ENCODE data around the gene KBTBD12. TPM values are rescaled to one million over a fixed set of nuclear protein-coding genes. Genes with fewer than 3 reads are reported as not detected.
A peak's percentile ranks its signal among the peaks of the same experiment; 100 is the strongest.
"Not testable (repeated sequence)": the region's sequence is repeated elsewhere in the genome, so short reads cannot be mapped to it uniquely, and the experiment has no call there.

KBTBD12 gene, protein sequence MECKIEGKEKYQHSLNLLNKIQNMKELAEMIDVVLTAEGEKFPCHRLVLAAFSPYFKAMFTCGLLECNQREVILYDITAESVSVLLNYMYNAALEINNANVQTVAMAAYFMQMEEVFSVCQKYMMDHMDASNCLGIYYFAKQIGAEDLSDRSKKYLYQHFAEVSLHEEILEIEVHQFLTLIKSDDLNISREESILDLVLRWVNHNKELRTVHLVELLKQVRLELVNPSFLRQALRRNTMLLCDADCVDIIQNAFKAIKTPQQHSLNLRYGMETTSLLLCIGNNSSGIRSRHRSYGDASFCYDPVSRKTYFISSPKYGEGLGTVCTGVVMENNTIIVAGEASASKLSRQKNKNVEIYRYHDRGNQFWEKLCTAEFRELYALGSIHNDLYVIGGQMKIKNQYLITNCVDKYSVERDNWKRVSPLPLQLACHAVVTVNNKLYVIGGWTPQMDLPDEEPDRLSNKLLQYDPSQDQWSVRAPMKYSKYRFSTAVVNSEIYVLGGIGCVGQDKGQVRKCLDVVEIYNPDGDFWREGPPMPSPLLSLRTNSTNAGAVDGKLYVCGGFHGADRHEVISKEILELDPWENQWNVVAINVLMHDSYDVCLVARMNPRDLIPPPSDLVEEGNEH
- total RNA-seq: not detected

DNA sequence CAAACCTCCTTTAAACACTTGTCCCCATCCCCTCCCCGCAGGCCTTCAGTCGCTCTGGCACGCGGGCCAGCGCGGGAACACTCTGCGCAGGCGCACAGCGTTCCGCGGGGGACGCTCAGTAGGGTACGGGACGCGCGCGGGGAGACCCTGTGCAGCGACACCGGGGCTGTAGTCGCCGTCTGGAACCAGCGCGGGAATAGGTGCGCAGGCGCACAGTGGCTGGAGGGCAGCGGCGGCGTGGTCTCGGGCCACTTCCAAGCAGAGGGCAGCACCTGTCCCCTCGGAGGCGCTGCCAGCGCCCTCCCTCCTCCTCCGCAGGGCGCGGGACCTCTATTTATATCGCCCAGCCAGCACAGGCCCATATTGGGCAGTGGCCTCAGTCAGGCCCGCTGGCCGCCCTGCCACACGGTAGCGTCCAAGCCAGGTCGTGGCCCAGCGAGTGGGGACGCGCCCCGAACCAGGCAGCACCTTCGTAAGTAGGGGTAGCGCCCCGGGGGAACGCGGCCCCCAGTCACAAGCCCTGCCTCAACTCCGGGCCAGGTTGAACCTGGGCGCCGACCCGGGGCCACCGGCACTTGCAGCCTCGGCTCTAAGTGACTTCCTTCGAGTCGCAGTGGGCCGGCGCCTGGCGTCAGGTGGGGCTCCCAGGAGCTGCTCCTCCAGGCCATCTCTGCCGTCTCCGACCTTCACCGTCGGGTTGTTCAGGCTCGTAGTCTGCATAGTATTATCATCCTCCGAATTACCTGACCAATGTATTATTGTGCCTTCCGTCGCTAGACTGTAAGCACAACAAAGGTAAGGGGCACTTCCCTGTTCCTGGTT lies at the start of gene KBTBD12:
Gene KBTBD12, plus strand, starts transcription at position 118 of the 822 bp plus-strand sequence. CDS start 7,830 bp downstream, outside the sequence.
- DNase-seq (peak in 1 of 2 donors; percentile 4), ATAC-seq (replicated peaks in 1 of 2) (no peak)
- Mint-ChIP-seq H3K27ac (no peak within 1 kb of the TSS), H3K4me3 (peak within 1 kb of the TSS; percentile 10 to 44), H3K27me3 (ENCODE audit: low read depth) (peaks cover 46% of the 10 kb centered on the region), H3K9me3 (peaks cover 1 to 3% of the 10 kb centered on the region in 2 donors), H3K4me1 (ENCODE audit: low read depth) (no peaks in the 10 kb centered on the region), H3K36me3 (ENCODE audit: insufficient read depth in 2 of 2) (no peaks in the 10 kb centered on the region)

GRCh38 chr3:127865941-127866340 lies 49.1 kb upstream of the KBTBD12 start:
- Mint-ChIP-seq H3K4me1 (ENCODE audit: low read depth) (no peaks in the 10 kb centered on the region), H3K27ac (no peak overlapping the region), H3K9me3 (no peaks in the 10 kb centered on the region), H3K36me3 (ENCODE audit: insufficient read depth in 2 of 2) (no peaks in the 10 kb centered on the region), H3K27me3 (ENCODE audit: low read depth) (no peaks in the 10 kb centered on the region), H3K4me3 (no peak overlapping the region)
- DNase-seq: no peak
- ATAC-seq (replicated peaks in 1 of 2): peak in 1 of 2 donors; percentile 54

DNA sequence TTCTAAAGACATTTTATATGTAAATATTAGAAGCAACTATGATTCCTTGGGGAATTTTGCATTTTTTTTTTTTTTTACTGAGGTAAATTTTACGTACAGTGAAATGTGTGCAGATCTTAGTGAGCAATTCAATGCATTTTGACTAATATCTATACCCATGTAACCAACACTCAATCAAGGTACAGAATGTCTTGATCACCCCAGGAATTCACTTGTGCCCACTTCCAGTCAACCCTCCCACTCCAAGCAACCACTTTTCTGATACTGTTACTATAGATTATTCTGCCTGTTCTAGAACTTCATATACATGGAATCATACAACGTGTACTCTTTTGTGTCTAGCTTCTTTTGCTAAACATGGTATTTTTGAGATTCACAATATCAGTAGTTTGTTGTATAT lies 47.6 kb upstream of the KBTBD12 start:
- ATAC-seq (replicated peaks in 1 of 2): peak in 1 of 2 donors; percentile 51
- Mint-ChIP-seq H3K27ac (no peak overlapping the region), H3K4me3 (no peak overlapping the region)

GRCh38 chr3:127867986-127868385 lies 47.0 kb upstream of the KBTBD12 start:
- peak in 1 of 2 donors; percentile 45 for ATAC-seq (replicated peaks in 1 of 2)
- Mint-ChIP-seq H3K36me3 (ENCODE audit: insufficient read depth in 2 of 2) (no peaks in the 10 kb centered on the region), H3K27me3 (ENCODE audit: low read depth) (no peaks in the 10 kb centered on the region), H3K27ac (no peak overlapping the region), H3K9me3 (no peaks in the 10 kb centered on the region), H3K4me3 (no peak overlapping the region), H3K4me1 (ENCODE audit: low read depth) (no peaks in the 10 kb centered on the region)
- no peak for DNase-seq

More for the DNA sequence above, 47.6 kb upstream of the KBTBD12 start:
- DNase-seq: no peak
- Mint-ChIP-seq H3K9me3 (no peaks in the 10 kb centered on the region), H3K36me3 (ENCODE audit: insufficient read depth in 2 of 2) (no peaks in the 10 kb centered on the region), H3K4me1 (ENCODE audit: low read depth) (no peaks in the 10 kb centered on the region), H3K27me3 (ENCODE audit: low read depth) (no peaks in the 10 kb centered on the region)

GRCh38 chr3:127870156-127870555 lies 44.9 kb upstream of the KBTBD12 start:
- no peaks in the 10 kb centered on the region for H3K36me3 Mint-ChIP-seq (ENCODE audit: insufficient read depth in 2 of 2)
- ATAC-seq (replicated peaks in 1 of 2): no peak
- no peak overlapping the region for H3K27ac Mint-ChIP-seq
- H3K27me3 Mint-ChIP-seq (ENCODE audit: low read depth): no peaks in the 10 kb centered on the region
- H3K9me3 Mint-ChIP-seq: no peaks in the 10 kb centered on the region
- DNase-seq: no peak
- no peak overlapping the region for H3K4me3 Mint-ChIP-seq
- no peaks in the 10 kb centered on the region for H3K4me1 Mint-ChIP-seq (ENCODE audit: low read depth)

DNA sequence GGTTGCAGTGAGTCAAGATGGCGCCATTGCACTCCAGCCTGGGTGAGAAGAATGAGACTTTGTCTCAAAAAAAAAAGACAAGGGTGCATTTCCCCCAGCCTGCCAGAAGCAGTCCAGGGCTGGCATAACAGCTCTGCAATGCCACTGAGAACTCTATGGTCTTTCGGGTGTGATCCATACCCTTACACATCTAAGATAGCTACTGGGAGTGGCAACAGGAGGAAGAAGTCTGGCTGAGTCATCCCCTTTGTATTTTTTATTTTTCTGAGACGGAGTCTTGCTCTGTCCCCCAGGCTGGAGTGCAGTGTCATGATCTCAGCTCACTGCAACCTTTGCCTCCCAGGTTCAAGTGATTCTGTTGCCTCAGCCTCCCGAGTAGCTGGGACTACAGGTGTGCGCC lies 40.9 kb upstream of the KBTBD12 start:
- not testable (repeated sequence) for H3K4me1 Mint-ChIP-seq (ENCODE audit: low read depth); H3K4me3 Mint-ChIP-seq; ATAC-seq (replicated peaks in 1 of 2); H3K27me3 Mint-ChIP-seq (ENCODE audit: low read depth); DNase-seq; H3K27ac Mint-ChIP-seq; H3K36me3 Mint-ChIP-seq (ENCODE audit: insufficient read depth in 2 of 2); H3K9me3 Mint-ChIP-seq

GRCh38 chr3:127881586-127881985 lies 33.4 kb upstream of the KBTBD12 start:
- Mint-ChIP-seq H3K4me1 (ENCODE audit: low read depth) (no peaks in the 10 kb centered on the region), H3K9me3 (no peaks in the 10 kb centered on the region), H3K27me3 (ENCODE audit: low read depth) (peaks cover 7% of the 10 kb centered on the region), H3K27ac (no peak overlapping the region), H3K36me3 (ENCODE audit: insufficient read depth in 2 of 2) (no peaks in the 10 kb centered on the region), H3K4me3 (no peak overlapping the region)
- DNase-seq (no peak), ATAC-seq (replicated peaks in 1 of 2) (no peak)

- H3K4me3 Mint-ChIP-seq: no peak overlapping the region
- no peak overlapping the region for H3K27ac Mint-ChIP-seq
- no peaks in the 10 kb centered on the region for H3K9me3 Mint-ChIP-seq
- no peaks in the 10 kb centered on the region for H3K4me1 Mint-ChIP-seq (ENCODE audit: low read depth)
- ATAC-seq (replicated peaks in 1 of 2): no peak
- no peaks in the 10 kb centered on the region for H3K36me3 Mint-ChIP-seq (ENCODE audit: insufficient read depth in 2 of 2)
- no peak for DNase-seq
- peaks cover 7% of the 10 kb centered on the region for H3K27me3 Mint-ChIP-seq (ENCODE audit: low read depth)
These were observed 31.0 kb upstream of the KBTBD12 start for GRCh38 chr3:127884041-127884440.

- Mint-ChIP-seq H3K9me3 (peaks cover 7 to 9% of the 10 kb centered on the region in 2 donors), H3K27me3 (ENCODE audit: low read depth) (peaks cover 7% of the 10 kb centered on the region), H3K4me3 (no peak overlapping the region), H3K27ac (no peak overlapping the region), H3K4me1 (ENCODE audit: low read depth) (peaks cover 8% of the 10 kb centered on the region), H3K36me3 (ENCODE audit: insufficient read depth in 2 of 2) (peaks cover 8 to 10% of the 10 kb centered on the region in 2 donors)
- no peak for ATAC-seq (replicated peaks in 1 of 2)
- no peak for DNase-seq
These were observed 28.6 kb upstream of the KBTBD12 start for GRCh38 chr3:127886231-127886955.

- Mint-ChIP-seq H3K27me3 (ENCODE audit: low read depth) (peaks cover 7% of the 10 kb centered on the region), H3K4me1 (ENCODE audit: low read depth) (peaks cover 8% of the 10 kb centered on the region)
These were observed 28.1 kb upstream of the KBTBD12 start for GRCh38 chr3:127886956-127887231.

GRCh38 chr3:127887321-127887720 lies 27.7 kb upstream of the KBTBD12 start:
- H3K4me3 Mint-ChIP-seq: no peak overlapping the region
- peaks cover 8 to 15% of the 10 kb centered on the region in 2 donors for H3K9me3 Mint-ChIP-seq
- H3K27ac Mint-ChIP-seq: no peak overlapping the region
- DNase-seq (no peak), ATAC-seq (replicated peaks in 1 of 2) (no peak)
- H3K27me3 Mint-ChIP-seq (ENCODE audit: low read depth): peaks cover 7% of the 10 kb centered on the region
- peaks cover 11 to 13% of the 10 kb centered on the region in 2 donors for H3K36me3 Mint-ChIP-seq (ENCODE audit: insufficient read depth in 2 of 2)
- peaks cover 8% of the 10 kb centered on the region for H3K4me1 Mint-ChIP-seq (ENCODE audit: low read depth)

More at GRCh38 chr3:127886956-127887231, 28.1 kb upstream of the KBTBD12 start:
- DNase-seq (no peak), ATAC-seq (replicated peaks in 1 of 2) (no peak)
- Mint-ChIP-seq H3K36me3 (ENCODE audit: insufficient read depth in 2 of 2) (peaks cover 9 to 11% of the 10 kb centered on the region in 2 donors), H3K27ac (no peak overlapping the region), H3K4me3 (no peak overlapping the region), H3K9me3 (peaks cover 8 to 11% of the 10 kb centered on the region in 2 donors)

- Mint-ChIP-seq H3K36me3 (ENCODE audit: insufficient read depth in 2 of 2) (peaks cover 11 to 13% of the 10 kb centered on the region in 2 donors), H3K27me3 (ENCODE audit: low read depth) (no peaks in the 10 kb centered on the region), H3K9me3 (peaks cover 8 to 16% of the 10 kb centered on the region in 2 donors), H3K4me1 (ENCODE audit: low read depth) (peaks cover 8% of the 10 kb centered on the region), H3K4me3 (no peak overlapping the region), H3K27ac (no peak overlapping the region)
- DNase-seq: no peak
- no peak for ATAC-seq (replicated peaks in 1 of 2)
These were observed 26.9 kb upstream of the KBTBD12 start for GRCh38 chr3:127888156-127888555.
